WTC11 (cell line): ENCODE measurements around the gene PLCG2.

Experiments
- CREB1 ChIP-seq: sonication (generic); formaldehyde crosslinking; IDR thresholded peaks from 2 replicates; pipeline ENCODE4 v1.8.0; 2023; ENCODE audit warnings: mild to moderate bottlenecking, missing genetic modification reagents
- NR2C2 ChIP-seq: sonication (generic); formaldehyde crosslinking; IDR thresholded peaks from 2 replicates; pipeline ENCODE4 v1.8.0; 2022; ENCODE audit warnings: mild to moderate bottlenecking, missing genetic modification reagents
- RELA ChIP-seq: sonication (generic); formaldehyde crosslinking; IDR thresholded peaks from 2 replicates; pipeline ENCODE4 v1.8.1; 2022; ENCODE audit warnings: missing genetic modification reagents, mild to moderate bottlenecking, borderline replicate concordance
- ZBTB21 ChIP-seq: sonication (generic); formaldehyde crosslinking; IDR thresholded peaks from 2 replicates; pipeline ENCODE4 v1.8.1; 2023; ENCODE audit warnings: mild to moderate bottlenecking, missing genetic modification reagents, borderline replicate concordance
- TF ChIP-seq, protein P1 (sequence below): fragments of 200-600 bp; IDR thresholded peaks from 2 replicates; pipeline ENCODE4 v1.8.0; 2022; ENCODE audit warnings: antibody characterized with exemption

DNA sequence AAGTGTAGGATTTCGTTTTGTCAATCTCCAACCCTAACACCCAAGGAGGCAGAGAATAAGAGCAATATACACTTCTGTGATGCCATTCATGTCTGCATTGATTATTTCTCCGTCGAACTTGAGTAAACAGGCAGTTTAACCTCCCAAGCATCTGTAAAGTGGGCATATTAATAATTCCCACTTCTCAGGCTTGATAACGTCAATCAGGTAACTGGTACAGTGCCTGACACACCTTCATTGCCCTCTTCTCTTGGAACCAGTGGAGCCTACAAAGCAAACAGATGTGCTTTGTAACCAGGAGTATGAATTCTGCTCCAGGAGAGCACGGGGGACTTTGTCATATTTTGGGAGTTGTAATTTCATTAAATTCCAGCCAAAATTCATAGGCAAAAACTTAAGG lies 32.5 kb upstream of the PLCG2 start:
- TF ChIP-seq, protein P1, sequence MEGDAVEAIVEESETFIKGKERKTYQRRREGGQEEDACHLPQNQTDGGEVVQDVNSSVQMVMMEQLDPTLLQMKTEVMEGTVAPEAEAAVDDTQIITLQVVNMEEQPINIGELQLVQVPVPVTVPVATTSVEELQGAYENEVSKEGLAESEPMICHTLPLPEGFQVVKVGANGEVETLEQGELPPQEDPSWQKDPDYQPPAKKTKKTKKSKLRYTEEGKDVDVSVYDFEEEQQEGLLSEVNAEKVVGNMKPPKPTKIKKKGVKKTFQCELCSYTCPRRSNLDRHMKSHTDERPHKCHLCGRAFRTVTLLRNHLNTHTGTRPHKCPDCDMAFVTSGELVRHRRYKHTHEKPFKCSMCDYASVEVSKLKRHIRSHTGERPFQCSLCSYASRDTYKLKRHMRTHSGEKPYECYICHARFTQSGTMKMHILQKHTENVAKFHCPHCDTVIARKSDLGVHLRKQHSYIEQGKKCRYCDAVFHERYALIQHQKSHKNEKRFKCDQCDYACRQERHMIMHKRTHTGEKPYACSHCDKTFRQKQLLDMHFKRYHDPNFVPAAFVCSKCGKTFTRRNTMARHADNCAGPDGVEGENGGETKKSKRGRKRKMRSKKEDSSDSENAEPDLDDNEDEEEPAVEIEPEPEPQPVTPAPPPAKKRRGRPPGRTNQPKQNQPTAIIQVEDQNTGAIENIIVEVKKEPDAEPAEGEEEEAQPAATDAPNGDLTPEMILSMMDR: no peak
- no peak for TF ChIP-seq NR2C2 (CRISPR knock-in tag)
- no peak for TF ChIP-seq CREB1 (CRISPR knock-in tag)
- no peak for TF ChIP-seq ZBTB21 (CRISPR knock-in tag)
- TF ChIP-seq RELA (CRISPR knock-in tag): no peak
